HG03342 (cell line): Measurements from ENCODE around the gene SDCBP2.

Experiments
- ATAC-seq: cut with Tn5 transposase; IDR thresholded peaks from one replicate; pipeline ENCODE4 v1.9.1; 2021; ENCODE audit warnings: mild to moderate bottlenecking, moderate library complexity; ENCODE audit not compliant: unreplicated experiment

The SDCBP2 gene

GRCh38 chr20:1298888-1299511, 29.9 kb downstream of the SDCBP2 start:
- no peak for ATAC-seq

- no peak for ATAC-seq
Observed at GRCh38 chr20:1298166-1298565, 30.8 kb downstream of the SDCBP2 start.

GRCh38 chr20:1297486-1297885, 31.5 kb downstream of the SDCBP2 start:
- no peak for ATAC-seq

GRCh38 chr20:1296922-1297321, 32.0 kb downstream of the SDCBP2 start:
- no peak for ATAC-seq

- ATAC-seq: no peak
Observed at GRCh38 chr20:1296117-1296610, 32.8 kb downstream of the SDCBP2 start.

GRCh38 chr20:1295276-1295930, 33.5 kb downstream of the SDCBP2 start:
- ATAC-seq: no peak

GRCh38 chr20:1294497-1294896, 34.4 kb downstream of the SDCBP2 start:
- ATAC-seq: no peak

GRCh38 chr20:1293641-1294379, 35.1 kb downstream of the SDCBP2 start:
- ATAC-seq: no peak

GRCh38 chr20:1292620-1293019, 36.3 kb downstream of the SDCBP2 start:
- no peak for ATAC-seq

- no peak for ATAC-seq
Observed at GRCh38 chr20:1291191-1291741, 37.7 kb downstream of the SDCBP2 start.

- ATAC-seq: no peak
Observed at GRCh38 chr20:1287787-1288569, 41.0 kb downstream of the SDCBP2 start.

- ATAC-seq: no peak
Observed at GRCh38 chr20:1287306-1287705, 41.6 kb downstream of the SDCBP2 start.

- no peak for ATAC-seq
Observed at GRCh38 chr20:1286267-1287024, 42.5 kb downstream of the SDCBP2 start.

- ATAC-seq: no peak
Observed at GRCh38 chr20:1283522-1284510, 45.1 kb downstream of the SDCBP2 start.

- ATAC-seq: no peak
Observed at GRCh38 chr20:1282966-1283365, 46.0 kb downstream of the SDCBP2 start.

GRCh38 chr20:1281279-1282057, 47.5 kb downstream of the SDCBP2 start:
- no peak for ATAC-seq

GRCh38 chr20:1280195-1281102, 48.5 kb downstream of the SDCBP2 start:
- no peak for ATAC-seq
